ENCODE measurements around the gene NPHP4.
A peak's percentile ranks its signal among the peaks of the same experiment; 100 is the strongest.
"Not testable (repeated sequence)": the region's sequence is repeated elsewhere in the genome, so short reads cannot be mapped to it uniquely, and the experiment has no call there.

The NPHP4 gene

DNA sequence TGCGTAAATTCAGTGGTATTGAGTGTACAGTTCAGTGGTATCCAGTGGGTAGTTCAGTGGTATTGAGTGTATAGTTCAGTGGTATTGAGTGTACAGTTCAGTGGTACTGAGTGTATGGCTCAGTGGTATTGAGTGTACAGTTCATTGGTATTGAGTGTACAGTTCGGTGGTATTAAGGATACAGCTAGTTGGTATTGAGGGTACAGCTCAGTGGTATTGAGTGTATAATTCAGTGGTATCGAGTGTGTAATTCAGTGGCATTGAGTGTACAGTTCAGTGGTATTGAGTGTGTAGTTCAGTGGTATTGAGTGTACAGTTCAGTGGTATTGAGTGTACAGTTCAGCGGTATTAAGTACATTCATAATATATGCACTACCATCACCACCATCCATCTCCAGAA, 30.0 kb upstream of the NPHP4 start:
- DNase-seq: no peak

GRCh38 chr1:6019166-6019845, 27.1 kb upstream of the NPHP4 start:
- no peak for DNase-seq

DNA sequence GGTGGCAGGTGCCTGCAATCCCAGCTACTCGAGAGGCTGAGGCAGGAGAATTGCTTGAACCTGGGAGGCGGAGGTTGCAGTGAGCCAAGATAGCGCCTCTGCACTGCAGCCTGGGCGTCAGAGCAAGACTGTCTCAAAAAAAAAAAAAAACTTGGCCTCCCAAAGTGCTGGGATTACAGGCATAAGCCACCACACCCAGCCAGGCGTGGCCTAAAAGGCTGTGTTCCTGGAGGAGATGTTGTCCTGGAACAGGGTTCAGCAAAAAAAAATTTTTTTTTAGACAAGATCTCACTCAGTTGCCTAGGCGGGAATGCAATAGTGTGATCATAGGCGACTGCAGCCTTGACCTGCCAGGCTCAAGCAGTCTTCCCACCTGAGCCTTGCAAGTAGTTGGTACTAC, 25.4 kb upstream of the NPHP4 start:
- not testable (repeated sequence) for DNase-seq

GRCh38 chr1:6016191-6016865, 24.1 kb upstream of the NPHP4 start:
- no peak for DNase-seq

- DNase-seq: no peak
Observed at GRCh38 chr1:6014130-6014999, 22.1 kb upstream of the NPHP4 start.

DNA sequence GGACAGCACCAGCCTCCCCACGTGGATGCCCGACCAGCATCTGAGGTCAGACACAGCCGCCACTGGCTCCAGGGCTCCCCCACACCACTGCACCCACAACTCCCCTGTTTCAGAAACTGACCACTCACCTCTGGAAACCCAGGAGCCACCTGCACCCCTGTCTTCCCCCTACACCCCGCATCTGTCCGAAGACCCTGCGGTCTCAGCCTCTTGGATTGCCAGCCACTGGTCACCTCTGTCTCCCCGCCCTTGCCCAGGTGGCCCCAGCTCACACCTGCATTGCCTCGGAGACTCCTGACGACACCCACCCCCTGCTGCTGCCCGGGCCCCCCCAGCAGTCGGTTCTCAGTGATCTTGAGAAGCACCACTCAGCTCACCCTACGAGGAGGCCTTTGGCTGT, 21.3 kb upstream of the NPHP4 start:
- DNase-seq: no peak

GRCh38 chr1:6012529-6013318, 20.5 kb upstream of the NPHP4 start:
- peak in 1 of 2 donors; percentile 18 for DNase-seq

DNA sequence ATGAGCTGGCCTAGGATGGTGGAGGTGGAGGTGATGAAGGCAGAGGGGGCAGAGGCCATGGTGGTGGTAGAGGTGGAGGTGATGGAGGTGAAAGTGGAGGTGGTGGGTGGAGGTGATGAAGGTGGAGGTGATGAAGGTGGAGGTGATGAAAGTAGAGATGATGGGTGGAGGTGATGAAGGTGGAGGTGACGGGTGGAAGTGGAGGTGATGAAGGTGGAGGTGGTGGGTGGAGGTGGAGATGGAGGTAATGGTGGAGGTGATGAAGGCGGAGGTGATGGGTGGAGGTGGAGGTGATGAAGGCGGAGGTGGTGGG, 19.7 kb upstream of the NPHP4 start:
- no peak for DNase-seq

DNA sequence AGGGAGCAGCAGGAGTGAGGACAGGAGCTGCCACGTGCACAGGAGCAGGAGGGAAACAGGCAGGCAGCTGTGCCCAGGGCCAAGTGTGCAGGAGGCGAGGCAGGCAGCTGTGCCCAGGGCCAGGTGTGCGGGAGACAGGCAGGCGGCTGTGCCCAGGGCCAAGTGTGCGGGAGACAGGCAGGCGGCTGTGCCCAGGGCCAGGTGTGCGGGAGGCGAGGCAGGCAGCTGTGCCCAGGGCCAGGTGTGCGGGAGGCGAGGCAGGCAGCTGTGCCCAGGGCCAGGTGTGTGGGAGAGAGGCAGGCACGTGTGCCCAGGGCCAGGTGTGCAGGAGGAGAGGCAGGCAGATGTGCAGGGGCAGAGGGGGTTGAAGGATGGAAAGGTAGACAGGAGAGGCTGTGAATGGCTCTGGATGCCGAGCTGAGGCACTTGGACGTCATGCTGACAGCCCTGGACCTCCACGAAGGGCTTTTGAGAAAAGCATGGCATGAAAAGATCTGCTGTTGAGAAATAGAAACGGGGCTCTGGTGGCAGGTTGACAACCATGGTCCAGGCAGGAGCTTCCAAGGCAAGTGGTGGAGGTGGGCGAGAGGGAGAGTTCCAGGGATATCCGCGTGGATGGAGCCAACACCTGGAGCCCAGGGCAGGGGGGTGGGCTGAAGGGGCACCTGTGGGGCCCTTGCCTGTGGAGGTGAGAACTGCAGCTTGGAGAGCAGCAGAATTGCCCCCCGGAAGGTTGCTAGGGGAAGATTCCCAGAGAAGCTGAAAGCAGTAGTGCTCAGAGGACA, 19.1 kb upstream of the NPHP4 start:
- no peak for DNase-seq

DNA sequence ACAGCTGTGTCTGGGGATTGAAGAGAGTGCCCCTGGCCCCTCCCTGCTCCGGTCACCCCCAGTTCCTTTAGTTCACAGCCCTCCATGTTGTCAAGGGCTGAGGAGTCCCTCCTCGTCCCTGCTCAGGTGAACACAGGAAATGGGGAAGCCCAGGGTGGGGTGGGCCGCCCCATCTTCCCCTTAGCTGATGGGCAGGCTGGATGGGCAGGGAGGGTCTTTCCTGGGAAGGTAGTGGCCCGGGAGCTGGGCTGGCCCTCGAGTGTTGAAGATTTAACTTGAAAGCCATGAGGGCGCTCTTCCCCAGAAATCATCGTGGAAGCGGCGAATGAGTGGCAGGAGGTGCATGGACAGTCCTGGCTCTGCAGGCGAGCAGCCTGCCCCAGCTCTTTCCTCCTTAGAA, 18.3 kb upstream of the NPHP4 start:
- DNase-seq: no peak

GRCh38 chr1:6009120-6010040, 17.2 kb upstream of the NPHP4 start:
- DNase-seq: no peak

DNA sequence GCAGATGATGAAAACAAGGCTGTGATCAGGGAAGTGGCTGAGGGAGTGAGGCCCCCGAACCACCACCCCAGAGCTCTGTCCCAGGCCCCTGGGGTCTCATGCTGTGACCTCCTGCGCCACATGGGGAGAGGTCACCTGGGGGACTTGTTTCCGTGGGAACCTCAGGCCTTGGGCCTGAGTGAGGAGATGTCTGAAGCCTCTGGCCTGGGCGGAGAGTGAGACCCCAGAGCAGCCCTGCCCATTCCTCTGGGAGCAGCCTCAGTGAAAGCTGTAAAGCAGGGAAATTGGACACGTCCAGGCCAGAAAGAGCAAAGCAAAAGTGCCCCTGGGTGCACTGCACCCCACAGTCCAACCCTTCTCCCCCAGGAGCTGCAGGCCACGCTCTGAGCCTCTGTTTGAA, 16.5 kb upstream of the NPHP4 start:
- no peak for DNase-seq

DNA sequence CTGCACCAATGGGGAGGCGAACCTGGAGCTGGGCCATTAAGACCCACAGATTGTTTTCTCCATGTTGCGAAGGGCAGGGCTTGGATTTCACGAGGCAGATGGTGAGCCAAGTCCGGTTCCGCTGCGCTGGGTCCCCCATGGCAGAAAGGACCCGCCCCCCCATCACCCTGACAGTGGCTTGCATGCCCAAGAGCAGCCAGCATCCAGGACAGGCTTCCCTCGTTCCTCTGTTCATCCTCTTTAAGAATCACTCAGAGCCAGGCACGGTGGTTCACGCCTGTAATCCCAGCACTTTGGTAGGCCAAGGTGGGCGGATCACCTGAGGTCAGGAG, 15.8 kb upstream of the NPHP4 start:
- DNase-seq: no peak

DNA sequence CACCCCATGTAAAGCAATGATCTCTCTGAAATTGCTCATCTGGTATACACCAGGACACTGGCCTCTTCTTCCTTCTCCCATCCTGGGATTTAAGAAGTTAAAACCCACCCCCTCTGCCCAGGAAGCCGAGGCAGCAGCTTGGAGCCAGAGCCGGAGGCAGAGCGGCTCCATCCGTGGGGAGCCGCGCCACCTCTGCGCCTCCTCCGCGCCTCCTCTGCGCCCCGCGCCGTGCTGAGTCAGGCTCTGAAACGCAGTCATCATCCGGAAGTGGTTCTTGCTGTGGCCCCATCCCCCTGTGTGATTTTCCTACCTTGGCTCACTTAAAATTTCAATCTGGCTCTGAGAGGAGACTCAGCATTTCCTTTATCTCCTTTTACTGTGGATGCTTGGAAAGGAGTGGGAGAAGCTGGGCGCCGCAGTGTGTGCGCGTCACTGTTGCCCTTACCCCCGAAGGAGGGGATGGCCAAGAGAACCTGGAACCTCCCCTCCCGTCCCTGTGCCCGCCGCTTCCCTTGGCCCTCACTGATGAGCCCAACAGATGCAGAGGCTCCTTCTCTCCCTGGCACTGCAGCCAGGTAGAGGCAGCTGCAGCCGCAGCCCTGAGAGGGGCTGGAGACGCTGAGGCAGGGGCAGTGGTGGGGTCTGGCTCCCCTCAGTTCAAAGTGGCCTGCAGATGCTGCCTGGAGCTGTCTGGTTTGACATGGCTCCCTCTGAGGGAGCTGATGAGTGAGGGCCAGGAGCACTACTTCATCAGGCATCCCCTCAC, 15.3 kb upstream of the NPHP4 start:
- no peak for DNase-seq

DNA sequence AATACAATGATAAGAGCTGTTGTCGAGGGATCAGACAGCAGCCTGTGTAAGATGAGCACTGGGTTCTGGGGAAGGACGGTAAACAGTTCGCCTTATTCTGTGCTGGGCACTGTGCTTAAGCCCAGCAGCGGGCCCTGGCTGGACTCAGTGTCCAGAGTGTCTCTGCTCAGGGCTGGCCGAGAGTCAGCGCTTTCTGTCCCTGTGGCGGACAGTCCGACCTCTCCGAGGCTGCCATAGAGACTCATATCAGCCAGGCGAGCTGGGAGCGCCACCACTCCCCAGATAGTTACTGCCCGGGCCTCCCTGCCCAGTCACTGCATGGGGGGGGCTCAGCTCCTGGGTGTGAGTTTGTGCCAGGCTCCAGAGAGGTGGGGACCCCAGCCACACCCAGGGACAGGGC, 14.7 kb upstream of the NPHP4 start:
- DNase-seq: no peak

- no peak for DNase-seq
Observed at GRCh38 chr1:6005276-6005917, 13.2 kb upstream of the NPHP4 start.

DNA sequence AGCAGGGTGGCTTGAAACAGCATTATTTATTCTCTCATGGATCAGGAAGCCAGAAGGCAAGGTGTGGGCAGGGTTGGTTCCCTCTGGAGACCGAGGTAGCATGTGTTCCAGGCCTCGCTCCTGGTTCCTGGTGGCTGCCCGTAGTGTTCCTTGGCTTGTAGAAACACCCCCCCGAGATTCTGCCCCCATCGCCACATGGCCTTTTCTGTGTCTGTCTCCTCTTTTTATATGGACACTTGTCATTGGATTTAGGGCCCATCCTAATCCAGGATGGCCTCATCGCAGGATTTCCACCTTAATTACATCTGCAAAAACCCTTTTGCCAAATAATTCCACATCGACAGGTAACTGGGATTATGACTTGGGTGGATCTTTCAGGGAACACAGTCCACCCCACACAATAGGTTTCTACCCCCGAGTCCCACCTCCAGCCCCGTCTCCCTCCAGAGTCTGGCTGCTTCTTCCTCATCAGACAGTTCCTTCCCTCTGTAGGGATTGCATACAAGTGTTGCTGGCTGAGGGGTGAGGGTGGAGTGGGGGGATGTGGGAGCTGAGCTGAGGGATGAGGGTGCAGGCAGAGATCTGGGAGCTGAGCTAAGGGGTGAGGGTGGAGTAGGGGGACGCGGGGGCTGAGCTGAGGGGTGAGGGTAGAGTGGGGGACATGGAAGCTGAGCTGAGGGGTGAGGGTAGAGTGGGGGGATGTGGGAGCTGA, 12.3 kb upstream of the NPHP4 start:
- no peak for DNase-seq

DNA sequence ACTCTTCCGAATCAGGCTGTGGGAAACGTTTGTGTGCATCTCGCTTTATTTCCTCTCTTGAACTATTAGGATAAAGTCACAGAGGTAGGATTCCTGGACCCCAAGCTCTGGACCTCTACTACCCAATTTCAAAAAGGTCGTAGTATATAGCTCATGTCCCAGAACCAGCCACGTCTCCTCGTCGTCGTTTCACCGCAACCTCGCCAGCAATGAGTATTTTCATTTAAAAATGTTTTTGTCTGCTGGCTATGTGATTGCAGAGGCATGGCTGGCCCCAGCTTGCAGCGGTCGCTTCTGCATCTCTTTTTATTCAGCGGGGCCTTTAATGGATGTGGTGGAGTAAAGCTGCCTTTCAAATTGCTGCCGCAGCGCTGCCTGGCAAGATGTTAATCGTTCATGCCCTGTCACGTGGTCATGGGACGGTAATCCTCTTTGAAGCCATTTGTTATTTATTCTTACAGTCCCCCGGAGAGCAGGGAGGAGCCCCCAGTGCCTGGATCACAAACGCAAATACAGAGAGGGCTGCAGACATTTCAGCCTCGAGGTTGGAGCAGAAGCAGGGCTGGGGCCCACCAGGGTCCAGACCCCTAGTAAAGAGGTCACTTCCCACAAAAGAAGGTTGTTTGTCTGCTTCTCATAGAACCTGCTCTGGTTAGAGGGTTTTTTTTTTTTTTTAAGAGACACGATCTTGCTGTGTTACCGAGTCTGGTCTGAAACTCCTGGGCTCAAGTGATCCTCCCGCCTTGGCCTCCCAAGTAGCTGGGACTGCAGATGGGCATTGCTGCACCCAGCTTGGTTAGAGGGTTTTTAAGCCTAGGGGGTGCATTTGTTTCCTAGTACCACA, 11.6 kb upstream of the NPHP4 start:
- no peak for DNase-seq
